B cell (primary cell): ENCODE results near the gene SEC23B.

ENCODE experiments used
- CTCF ChIP-seq: fragments of 200-600 bp; IDR thresholded peaks from one replicate; pipeline ENCODE4 v1.8.0; 2022; ENCODE audit warnings: antibody characterized with exemption, mild to moderate bottlenecking
- EZH2 ChIP-seq: IDR thresholded peaks from 2 replicates; pipeline ENCODE4 v1.6.1; 2012; ENCODE audit warnings: borderline replicate concordance, low read depth, mild to moderate bottlenecking, moderate library complexity, low read length; ENCODE audit not compliant: insufficient read depth, poor library complexity, severe bottlenecking

GRCh38 chr20:18577942-18578341 lies 70.2 kb downstream of the SEC23B start:
- TF ChIP-seq EZH2 (no peak), CTCF (no peak)
